GM21619 (cell line): ENCODE results near the gene MIEF1.

Experiments
- ATAC-seq: cut with Tn5 transposase; IDR thresholded peaks from one replicate; pipeline ENCODE4 v1.9.1; 2021; ENCODE audit not compliant: unreplicated experiment

MIEF1 gene

DNA sequence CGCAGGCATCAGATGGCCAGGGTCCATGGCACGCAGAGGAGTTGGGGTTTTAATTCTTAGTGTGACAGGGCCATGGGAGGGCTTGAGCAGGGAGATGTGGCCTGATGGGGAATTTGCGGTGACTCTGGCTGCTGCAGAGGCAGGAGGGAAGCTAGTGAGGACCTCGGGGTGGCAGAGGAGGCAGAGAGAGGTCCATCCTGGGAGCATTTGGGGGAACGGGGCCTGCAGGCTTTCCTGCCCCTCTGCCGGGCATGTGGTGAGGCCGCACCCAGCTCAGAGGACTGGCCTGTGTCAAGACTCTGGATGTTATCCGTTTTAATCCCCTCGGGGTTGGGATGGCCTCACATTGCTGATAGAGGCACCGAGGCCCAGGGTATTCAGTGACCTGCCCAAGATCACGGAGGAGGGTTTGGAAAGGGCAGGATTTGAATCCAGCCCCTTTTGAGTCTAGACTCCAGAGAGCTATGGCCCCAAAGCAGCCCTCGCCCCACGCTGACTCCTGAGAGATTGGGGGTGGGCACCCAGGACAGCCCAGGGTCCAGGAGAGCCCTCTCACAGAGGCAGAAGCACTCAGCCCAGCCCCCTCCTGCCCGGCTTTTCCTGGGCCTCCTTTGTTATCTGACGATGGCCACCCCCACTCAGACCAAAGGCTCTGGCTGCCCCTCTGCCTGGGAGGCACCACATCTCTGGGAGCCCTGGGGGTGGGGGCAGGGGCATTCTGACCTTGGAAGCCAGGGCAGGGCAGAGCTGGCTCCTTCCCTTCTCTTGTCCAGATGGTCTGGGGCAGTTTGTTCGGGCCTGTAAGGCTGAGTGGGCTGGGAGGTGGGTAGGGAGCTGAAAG lies 31.4 kb upstream of the MIEF1 start:
- ATAC-seq, result no peak

DNA sequence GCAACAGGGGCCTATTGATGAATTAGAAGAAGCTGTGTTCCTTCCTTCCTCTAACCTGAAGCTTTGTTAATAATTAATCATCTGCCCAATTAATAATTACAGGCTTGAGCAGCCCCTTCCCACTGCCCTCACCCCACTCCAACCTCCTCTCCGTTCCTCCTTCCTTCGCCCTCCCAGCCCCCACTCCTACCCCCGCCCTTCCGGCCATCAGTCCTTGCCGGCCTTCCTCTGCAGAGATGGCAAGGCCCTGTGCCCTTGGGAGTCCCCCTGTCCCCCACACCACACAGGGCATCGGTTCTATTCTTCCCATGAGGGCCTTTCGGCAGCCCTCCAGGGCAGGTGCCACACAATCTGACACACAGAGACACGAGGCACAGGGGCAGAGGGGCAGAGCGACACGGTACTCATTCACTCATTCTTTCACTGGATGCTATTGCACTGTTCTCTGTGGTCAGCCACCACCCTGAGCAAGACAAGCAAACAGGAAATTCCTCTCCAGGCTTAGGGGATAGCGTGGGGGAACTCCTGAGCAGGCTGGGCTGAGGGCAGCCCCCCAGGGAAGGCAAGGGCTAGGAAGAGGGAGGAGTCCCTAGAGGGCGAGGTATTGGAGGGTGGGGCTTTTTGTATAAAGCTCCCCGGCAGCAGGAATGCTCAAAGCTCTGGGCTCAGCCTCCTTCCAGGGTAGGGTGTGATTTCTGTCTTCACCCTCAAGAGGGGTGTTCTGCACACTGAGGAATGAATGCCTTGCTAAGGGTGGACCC lies 30.5 kb upstream of the MIEF1 start:
- ATAC-seq, result peak; percentile 56

DNA sequence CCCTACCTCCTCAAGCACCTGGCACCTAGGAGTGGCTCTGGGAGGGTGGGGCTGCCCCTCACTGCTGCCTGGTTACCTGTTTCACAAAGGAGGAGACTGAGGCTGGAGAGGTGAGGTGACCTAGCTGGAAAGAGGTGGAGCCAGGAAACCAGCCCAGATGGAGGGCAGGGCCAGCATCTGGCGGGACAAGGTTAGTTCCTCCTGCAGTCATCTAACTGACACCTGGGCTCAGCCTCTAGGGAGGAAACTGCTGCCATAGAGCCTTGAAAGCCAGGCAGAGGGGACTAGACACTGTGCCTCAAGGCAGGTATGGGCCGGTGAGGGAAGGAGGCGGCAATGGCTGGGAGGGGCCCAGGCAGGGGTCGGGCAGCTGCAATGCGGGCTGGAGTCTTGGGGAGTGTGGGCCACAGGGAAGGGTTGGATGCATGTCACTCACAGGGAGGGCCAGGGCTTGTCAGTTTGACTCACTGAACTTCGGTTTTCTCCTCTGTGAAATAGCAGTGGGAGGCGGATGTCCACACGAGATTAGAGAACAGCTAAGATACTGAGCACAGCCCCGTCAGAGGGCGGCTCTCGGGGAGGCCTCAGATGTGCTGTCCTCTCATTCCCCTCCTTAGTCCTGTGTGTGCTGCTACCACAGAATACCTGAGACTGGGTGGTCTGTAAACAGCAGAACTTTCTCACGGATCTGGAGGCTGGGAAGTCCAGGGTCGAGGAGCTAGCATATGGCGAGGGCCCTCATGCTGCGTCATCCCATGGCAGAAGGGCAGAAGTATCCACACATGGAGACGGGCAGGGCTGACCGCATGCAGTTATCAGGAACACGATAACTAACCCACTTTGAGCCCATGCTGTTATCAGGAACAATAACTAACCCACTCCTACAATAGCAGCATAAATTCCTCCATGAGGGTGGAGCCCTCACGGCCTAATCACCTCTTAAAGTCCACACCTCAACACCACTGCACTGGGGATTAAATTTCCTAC lies 29.2 kb upstream of the MIEF1 start:
- ATAC-seq, result no peak

DNA sequence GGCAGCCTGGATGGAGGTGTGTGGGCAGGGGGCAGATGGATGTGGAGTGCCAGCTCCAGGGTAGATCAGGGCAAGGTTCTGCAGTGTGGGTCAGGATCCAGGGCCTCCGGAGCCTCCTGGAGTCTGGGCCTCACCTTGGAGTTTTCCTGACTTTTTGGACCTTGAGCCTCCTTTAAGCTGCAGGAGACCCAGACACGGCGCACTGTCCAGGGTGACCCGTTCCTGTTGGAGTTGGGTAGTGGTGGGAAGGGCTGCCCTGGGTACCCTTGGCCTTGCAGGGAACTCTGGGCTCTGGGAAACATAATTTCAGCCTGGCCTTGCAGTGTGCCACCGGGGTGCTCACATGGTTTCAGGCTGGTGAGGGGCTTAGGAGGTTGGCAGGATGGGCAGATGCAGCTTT lies 28.2 kb upstream of the MIEF1 start:
- ATAC-seq, result no peak

DNA sequence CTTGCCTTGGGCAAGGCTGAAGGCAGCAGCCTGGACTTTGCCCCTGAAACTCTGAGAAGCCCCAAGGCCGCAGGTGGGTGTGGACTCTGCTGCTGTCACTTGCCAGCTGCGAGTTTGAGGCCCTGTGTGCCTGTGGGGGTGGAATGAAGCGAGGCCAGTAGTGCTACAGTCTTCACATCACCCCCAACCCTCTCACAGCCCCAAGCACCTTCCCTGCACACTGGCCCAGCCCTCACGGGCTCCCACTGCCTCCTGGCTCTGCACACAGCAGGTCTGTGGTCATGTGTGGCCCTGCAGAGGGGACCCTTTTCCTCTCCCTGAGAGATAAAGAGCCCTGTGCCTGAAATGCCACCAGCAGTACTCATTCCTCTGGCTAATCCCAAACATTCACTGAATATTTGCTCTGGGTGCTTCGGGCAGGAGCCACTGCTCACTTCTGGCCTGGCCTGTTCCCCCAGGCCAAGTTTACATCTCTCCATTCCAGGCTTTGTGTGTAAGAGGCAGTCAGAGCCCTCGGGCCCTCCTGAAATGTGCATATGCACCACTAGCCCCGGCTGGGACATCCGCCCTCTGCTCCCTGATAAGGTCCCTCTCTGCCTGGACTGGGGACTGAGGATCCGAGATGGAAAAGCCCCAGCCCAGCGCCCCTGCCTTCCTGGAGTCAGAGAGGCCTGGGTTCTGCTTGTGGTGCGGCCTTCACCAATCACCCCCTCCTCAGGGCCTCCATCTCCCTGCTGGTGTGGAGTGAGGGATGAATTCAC lies 27.6 kb upstream of the MIEF1 start:
- ATAC-seq, result no peak

DNA sequence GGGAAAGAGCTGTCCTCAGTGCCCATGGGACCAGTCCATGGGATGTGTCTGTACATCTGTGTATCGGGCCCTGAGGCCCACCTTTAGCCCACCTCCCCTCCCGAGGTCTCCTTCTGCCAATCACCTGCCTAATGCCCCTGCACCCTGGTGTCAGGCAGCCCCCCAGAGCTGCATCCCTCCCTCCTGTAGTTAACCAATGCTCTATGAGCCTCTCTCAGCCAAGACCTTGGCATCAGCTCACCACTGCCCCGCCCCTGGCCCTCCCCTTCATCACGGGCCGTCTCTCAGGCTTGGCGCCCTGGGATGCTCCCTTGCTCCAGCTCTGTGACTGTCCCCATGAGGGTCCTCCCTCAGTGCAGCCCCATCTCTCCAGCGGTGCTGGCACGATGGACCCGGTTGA lies 26.8 kb upstream of the MIEF1 start:
- no peak for ATAC-seq

DNA sequence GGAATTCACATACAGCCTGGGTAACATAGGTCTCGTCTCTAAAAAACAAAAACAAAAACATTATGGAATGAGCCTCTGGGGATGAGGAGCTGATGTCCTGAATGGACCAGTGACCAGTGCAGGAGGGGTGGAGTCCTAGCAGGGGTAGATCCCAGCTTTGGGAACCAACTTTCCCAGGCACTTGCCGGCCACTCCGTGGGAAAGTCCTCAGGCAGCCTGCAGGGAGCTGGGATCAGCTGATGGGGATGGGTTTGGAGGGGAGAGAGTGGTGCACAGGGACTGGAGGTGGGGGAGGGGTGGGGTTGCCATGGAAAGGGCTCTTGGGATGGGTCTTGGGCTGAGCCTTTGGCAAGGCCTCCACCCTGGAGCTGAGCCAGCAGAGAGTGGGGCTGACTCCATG lies 26.2 kb upstream of the MIEF1 start:
- no peak for ATAC-seq

DNA sequence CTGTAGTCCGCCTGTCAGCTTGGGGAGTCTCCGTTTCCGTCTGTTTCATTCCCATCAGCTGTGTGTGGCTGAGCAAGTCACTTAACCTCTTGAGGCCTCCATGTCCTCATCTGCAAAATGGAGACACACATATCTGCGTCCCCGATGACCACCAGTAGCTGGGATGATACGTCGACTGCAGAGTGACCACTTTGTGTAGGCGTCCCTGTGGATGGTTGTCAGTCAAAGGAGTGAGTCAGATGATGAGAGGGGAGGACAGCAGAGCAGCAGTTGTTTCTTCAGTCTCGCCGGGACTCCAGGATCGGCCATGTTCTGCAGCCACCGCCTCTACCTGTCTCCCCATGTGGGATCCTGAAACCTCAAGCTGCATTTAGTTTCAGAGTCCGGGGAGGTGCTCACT lies 25.4 kb upstream of the MIEF1 start:
- ATAC-seq, result no peak

DNA sequence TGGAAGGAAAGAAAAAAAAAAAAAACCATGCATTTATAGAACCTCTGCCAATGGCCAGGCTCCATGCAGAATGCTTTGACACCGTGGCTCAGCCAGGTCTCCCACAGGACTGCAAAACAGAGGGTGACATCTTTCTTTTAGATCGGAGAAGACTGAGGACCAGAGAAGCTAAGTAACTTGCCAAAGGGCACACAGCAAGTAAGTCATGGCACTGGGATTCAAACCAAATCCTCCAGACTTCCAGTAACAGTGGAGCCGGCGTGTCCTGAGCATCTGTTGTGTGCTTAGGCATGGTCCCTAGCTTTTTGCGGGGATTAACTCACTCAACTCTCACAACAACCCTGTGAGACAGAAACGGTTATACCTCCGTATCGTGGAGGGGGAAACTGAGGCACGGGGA lies 24.5 kb upstream of the MIEF1 start:
- no peak for ATAC-seq

DNA sequence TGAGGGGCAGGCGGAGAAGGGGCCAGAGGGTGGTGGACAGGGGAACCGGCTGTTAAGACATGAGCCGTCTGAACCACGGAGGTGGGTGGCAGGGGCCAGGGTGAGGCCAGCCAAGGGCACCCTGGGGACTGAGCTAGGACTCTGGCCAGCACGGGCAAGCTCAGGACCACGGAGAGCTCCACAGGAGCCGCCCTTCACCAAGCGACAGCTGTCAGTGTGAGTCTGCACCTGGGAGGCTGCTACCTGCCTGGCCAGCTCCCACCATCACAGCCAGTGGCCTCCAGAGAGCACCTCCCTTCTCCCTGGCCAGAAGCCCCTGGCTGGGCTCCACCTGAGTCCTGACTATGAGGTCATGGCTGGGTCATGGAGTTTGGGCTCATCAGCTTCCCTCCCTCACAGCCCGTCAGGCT lies 23.6 kb upstream of the MIEF1 start:
- ATAC-seq, result no peak

DNA sequence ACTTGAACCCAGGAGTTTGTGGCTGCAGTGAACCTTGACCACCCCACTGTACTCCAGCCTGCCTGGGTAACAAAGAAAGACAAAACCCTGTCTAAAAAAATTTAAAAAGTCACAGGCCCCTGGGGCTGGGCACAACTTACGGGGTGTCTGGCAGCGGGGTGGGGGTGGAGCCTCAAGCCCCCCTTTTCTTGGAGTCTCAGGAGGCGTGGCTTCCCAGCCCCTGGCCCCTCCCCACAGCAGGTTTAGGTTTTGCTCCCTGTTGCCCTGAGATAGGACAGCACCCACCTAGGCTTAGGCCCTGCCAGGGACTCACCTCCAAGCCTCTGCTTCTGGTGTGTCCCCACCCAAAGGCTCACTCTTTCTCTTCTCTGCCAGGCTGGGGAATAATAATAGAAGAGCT lies 22.8 kb upstream of the MIEF1 start:
- ATAC-seq, result no peak

DNA sequence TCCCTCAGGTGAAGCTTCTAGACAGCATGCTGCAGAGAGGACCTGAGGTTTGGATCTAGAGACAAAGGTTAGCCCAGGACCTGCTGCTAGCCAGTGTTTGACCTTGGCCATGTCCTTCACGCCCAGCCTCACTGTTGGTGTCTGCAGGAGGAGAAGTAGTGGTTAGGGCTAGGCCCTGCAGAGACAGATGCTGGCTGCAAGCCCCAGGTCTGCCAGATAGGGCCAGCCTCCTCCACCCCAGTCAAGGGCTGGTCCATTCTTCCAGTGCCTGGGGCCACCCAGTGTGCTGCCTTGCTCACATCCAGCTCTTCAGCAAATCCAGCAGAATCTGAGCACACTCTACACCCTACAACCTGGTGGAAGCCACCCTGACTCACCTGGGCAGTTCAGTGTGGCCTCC lies 21.5 kb upstream of the MIEF1 start:
- no peak for ATAC-seq

DNA sequence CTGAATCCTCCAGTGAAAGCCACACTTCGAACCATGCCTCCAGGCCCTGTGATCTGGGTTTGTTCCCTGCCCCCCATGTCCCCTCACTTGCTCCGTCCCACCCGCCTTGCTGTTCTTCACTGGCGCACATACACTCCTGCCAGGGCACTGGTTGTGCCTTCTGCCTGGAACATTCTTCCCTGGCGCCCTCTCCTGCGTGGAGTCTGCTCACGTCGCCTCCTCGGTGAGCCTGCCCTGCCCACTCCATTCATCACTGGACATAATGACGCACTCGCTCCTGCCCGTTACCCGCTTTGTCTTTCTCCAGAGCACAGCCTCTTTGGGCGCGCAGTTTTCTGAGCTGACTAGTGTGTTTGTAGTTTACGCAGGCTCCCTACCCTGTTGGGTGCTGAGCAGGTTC lies 21.0 kb upstream of the MIEF1 start:
- ATAC-seq, result no peak

DNA sequence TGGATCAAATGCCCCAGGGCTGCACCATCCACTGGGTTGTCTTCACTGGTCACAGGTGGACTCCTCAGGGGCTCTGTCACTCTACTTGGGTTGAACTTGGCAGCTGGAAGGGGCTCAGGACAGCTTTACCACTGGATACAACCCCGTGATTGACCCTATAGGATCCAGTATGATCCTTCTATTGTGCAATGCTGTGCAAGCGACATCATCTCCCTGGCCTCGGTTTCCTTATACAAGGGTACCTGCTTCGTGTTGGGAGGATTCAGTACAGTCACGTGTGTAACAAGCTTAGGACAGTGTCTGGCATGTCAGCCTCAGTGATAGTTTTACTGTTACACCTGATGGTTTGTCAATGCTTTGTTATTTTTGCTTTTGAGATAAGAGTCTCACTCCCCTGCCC lies 20.5 kb upstream of the MIEF1 start:
- no peak for ATAC-seq

DNA sequence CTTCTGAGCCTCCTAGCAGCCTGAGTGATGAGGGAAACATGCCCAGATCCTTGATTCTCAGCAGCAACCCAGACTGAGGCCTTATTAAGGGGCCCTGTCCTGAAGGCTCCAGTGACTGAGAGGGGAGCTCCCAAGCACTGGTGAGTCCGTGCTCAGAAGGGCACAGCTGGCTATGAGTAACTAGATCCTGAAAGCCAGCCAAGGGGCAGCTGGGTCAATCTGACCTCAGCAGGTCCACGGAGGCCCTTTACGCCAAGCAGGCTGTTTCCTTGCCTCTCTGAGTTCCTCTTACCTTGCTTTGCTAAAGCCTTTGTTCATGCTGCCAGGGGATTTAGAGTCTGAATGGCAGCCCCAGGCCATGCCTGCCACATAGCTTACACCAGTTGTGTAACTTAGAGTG lies 19.3 kb upstream of the MIEF1 start:
- ATAC-seq, result no peak

DNA sequence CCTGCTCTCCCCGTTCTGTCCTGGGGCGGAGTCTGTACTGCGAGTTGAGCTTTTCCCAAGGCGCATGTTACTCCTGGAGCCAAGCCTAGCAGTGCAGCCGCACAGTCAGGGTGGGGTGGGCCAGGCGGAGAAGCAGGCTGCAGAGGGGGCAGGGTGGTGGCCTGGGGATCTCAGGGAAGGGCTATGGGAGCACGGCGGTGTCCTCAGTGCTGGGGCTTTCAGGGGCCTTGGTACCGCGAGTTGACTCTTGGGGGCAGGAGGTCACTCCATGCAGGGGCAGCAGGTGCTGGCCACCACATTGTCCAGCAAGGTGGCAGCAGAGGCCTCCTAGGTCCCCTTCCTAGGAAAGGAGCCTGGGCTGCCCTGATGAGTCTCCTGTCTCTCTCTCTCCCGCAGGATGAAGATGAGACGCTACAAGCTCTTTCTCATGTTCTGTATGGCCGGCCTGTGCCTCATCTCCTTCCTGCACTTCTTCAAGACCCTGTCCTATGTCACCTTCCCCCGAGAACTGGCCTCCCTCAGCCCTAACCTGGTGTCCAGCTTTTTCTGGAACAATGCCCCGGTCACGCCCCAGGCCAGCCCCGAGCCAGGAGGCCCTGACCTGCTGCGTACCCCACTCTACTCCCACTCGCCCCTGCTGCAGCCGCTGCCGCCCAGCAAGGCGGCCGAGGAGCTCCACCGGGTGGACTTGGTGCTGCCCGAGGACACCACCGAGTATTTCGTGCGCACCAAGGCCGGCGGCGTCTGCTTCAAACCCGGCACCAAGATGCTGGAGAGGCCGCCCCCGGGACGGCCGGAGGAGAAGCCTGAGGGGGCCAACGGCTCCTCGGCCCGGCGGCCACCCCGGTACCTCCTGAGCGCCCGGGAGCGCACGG lies 14.9 kb upstream of the MIEF1 start:
- ATAC-seq, result no peak

DNA sequence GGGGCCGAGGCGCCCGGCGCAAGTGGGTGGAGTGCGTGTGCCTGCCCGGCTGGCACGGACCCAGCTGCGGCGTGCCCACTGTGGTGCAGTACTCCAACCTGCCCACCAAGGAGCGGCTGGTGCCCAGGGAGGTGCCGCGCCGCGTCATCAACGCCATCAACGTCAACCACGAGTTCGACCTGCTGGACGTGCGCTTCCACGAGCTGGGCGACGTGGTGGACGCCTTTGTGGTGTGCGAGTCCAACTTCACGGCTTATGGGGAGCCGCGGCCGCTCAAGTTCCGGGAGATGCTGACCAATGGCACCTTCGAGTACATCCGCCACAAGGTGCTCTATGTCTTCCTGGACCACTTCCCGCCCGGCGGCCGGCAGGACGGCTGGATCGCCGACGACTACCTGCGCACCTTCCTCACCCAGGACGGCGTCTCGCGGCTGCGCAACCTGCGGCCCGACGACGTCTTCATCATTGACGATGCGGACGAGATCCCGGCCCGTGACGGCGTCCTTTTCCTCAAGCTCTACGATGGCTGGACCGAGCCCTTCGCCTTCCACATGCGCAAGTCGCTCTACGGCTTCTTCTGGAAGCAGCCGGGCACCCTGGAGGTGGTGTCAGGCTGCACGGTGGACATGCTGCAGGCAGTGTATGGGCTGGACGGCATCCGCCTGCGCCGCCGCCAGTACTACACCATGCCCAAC lies 14.1 kb upstream of the MIEF1 start:
- ATAC-seq, result no peak

DNA sequence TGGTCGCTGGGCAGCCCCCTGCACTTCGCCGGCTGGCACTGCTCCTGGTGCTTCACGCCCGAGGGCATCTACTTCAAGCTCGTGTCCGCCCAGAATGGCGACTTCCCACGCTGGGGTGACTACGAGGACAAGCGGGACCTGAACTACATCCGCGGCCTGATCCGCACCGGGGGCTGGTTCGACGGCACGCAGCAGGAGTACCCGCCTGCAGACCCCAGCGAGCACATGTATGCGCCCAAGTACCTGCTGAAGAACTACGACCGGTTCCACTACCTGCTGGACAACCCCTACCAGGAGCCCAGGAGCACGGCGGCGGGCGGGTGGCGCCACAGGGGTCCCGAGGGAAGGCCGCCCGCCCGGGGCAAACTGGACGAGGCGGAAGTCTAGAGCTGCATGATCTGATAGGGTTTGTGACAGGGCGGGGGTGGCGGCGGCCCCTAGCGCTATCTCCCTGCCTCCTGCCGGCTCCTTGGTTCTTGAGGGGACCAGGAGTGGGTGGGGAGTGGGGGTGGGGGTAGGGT lies 13.5 kb upstream of the MIEF1 start:
- no peak for ATAC-seq
